GM19455 (cell line): Measurements from ENCODE around the gene MPV17L.
"Not testable (repeated sequence)": the region's sequence is repeated elsewhere in the genome, so short reads cannot be mapped to it uniquely, and the experiment has no call there.

Source experiments
- ATAC-seq: cut with Tn5 transposase; IDR thresholded peaks from one replicate; pipeline ENCODE4 v1.9.1; 2021; ENCODE audit not compliant: unreplicated experiment

Gene MPV17L

DNA sequence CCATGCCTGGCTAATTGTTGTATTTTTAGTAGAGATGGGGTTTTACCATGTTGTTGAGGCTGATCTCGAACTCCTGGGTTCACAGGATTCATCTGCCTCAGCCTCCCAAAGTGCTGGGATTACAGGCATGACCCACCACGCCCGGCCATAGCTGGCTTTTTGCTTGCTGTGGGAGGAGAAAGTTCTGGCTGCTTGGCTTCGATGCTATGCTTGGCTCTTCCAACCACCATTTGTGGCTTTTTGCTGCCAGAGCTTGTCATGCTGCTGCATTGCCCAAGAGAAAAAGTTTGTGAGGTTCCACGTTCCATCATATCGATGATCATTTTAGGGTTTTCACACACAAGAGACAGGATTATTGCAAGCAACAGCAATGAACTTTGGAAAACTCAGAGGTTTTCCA, 55.1 kb downstream of the MPV17L start:
- ATAC-seq: no peak

DNA sequence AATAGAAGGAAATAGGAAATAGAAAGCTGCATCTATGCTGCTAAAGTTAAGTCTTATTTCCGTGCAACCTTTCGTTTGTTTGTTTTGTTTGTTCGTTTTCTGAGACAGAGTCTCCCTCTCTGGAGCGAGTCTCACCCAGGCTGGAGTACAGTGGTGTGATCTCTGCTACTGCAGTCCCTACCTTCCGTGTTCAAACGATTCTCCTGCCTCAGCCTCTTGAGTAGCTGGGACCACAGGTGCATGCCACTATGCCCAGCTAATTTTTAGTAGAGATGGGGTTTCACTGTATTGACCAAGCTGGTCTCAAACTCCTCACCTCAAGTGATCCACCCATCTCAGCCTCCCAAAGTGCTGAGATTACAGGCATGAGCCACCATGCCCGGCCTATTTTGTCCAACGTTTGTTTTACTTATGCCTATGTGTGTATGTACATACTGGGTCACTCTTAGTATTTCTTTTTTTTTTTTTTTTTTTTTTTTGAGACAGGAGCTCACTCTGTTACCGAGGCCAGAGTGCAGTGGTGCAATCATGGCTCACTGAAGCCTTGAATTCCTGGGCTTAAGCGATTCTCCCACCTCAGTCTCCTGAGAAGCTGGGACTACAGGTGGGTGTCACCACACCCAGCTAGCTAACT, 55.7 kb downstream of the MPV17L start:
- no peak for ATAC-seq

DNA sequence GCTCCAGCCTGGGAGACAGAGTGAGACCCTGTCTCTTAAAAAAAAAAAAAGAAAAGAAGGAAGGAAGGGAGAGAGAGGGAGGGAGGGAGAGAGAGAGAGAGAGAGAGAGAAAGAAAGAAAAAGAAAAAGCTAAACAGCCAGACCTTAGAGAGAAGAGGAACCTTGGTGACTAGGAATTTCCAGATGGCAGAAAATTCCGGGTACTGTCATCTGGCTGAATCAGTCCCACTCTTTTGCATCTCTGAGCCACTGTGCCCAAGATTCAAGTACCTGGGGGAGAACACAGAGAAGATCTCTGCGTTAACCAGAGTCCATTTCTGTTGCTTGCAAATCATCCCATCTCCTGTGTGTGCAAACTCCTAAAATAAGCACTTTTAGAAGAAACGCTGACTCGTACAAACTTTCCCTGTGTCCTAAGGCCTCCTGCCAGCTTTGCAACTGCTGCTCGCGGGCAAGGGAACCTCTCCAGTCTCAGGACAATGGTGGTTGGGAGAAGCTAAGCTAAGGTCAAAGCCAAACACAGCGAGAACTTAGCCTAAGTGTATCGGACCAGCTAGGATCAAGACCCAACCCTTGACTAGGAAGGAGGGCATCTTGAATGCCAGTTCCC, 56.8 kb downstream of the MPV17L start:
- ATAC-seq: no peak

DNA sequence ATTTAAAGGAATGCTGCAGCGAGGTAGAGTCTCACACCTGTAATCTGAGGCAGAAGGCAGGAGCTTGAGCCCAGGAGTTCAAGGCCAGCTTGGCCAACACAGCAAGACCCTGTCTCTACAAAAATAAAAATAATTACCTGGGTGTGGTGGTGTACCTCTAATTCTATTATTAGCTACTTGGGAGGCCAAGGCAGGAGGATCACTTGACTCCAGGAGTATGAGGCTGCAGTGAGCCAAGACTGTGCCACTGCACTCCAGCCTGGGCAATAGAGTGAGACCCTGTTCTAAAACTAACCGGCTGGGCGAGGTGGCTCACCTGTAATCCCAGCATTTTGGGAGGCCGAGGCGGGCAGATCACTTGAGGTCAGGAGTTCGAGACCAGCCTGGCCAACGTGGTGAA, 57.7 kb downstream of the MPV17L start:
- ATAC-seq: not testable (repeated sequence)

DNA sequence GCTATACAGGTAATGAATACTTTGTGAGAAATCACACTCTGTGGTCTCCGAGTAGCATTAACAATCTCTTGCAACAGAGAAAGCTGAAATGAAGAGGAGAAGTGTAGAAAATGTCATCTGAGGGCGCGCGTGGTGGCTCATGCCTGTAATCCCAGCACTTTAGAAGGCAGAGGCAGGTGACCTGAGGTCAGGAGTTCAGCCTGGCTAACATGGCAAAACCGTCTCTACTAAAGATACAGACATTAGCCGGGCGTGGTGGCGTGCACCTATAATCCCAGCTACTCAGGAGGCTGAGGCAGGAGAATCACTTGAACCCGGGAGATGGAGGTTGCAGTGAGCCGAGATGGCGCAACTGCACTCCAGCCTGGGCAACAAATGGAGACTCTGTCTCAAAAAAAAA, 59.4 kb downstream of the MPV17L start:
- ATAC-seq: not testable (repeated sequence)

DNA sequence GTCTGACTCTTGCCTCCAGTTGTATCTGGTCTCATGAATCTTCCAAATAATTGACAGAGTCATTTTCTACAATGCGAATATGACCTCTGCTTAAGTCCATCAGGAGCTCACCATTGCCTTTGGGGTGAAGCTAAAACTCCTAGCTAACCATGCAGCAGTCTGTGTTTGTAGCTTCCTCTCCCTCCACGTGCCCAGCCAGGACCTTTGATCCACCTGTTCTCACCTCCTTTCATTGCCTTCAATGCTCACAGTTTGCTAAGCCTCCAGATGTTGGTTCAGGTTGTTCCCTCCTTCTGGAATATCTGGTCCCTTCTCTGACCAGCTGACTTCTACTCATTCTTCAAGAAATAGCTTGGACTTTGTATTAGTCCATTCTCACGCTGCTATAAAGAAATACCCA, 61.8 kb downstream of the MPV17L start:
- no peak for ATAC-seq

DNA sequence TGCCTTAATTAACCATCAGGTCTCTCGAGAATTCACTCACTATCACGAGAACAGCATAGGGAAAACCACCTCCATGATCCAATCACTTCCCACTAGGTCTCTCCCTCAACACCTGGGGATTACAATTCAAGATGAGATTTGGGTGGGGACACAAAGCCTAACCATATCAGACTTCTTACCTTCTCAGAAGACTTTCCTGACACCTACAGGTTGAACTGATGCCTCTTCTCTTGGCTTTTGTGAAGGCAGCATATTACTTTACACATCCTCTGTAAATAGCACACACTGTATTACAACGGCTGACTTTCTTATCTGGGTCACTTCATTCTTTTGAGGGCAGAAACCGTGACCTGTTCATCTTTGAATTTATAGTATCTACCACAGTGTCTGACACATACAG, 62.4 kb downstream of the MPV17L start:
- ATAC-seq: no peak

DNA sequence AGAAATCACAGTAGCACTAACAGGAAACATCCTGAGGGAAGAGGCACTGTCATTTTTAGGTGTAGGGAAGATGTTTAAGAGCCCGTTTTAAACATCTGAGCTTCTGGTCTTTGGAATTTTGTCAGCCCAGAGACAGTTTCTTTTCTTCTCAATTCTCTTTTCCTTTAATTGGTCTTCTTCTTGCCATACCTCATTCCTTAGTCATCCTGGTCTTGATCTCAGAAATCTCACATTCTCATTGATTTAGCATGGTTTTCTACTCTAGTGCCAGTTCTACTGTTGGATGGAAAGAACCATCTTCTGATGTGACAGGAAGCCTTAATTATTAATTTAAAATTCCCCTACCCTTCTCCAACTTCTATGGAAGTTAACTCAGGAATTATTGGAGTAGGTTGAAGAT, 64.2 kb downstream of the MPV17L start:
- ATAC-seq: no peak

DNA sequence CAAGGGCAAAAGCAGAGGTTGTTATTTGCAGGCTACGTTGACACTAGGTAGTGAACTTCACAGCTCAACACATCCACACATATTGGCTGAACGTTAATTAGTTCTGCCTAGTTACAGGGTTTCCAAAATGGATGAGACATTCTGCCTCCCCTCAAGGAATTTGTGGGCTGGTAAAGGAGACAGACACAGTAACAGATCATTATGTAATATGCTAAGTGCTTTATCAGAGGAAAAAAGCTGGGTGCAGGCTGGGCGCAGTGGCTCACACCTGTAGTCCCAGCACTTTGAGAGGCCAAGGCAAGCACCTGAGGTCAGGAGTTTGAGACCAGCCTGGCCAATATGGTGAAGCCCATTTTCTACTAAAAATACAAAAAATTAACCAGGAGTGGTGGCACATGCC, 65.0 kb downstream of the MPV17L start:
- no peak for ATAC-seq

DNA sequence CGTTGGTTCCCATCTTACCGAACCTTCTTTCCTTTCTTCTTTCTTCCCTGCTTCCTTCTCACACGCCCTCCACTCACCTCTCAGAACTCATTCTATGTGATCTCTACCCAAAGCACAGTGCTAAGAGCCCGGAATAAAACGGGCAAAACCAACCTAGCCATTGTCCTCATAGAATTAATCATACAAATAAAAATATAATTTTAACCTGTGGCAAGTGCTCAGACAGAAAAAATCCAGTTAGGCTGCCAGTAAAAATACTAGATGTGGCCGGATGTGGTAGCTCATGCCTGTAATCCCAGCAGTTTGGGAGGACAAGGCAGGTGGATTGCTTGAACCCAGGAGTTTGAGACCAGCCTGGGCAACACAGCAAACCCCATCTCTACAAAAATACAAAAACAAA, 65.8 kb downstream of the MPV17L start:
- ATAC-seq: no peak
